GM12864 (cell line): ENCODE data around the gene PAK6.

ENCODE experiments used
- DNase-seq: peaks from one replicate; pipeline ENCODE4 v3.0.0-alpha.2; 2011; ENCODE audit warnings: low read depth
- H3K4me3 ChIP-seq: 2 replicates; pipeline ENCODE4 v1.5.1; 2011; ENCODE audit warnings: mild to moderate bottlenecking, low read depth, low read length, control low read depth
- CTCF ChIP-seq: IDR thresholded peaks from 2 replicates; pipeline ENCODE4 v1.5.1; 2011; ENCODE audit warnings: low read depth, mild to moderate bottlenecking, moderate library complexity, low read length, control low read depth, inconsistent platforms; ENCODE audit errors: missing control alignments

Gene PAK6

GRCh38 chr15:40240619-40241221 lies 1.9 kb downstream of the PAK6 start:
- no peak for DNase-seq
- H3K4me3 ChIP-seq: no peak overlapping the region

GRCh38 chr15:40241269-40242212 lies 2.7 kb downstream of the PAK6 start:
- H3K4me3 ChIP-seq: no peak overlapping the region
- TF ChIP-seq CTCF: no peak
- DNase-seq: no peak

More at GRCh38 chr15:40240619-40241221, 1.9 kb downstream of the PAK6 start:
- no peak for TF ChIP-seq CTCF

- no peak for DNase-seq
- TF ChIP-seq CTCF: no peak
- no peak overlapping the region for H3K4me3 ChIP-seq
Observed at GRCh38 chr15:40242213-40242599, 3.3 kb downstream of the PAK6 start.

GRCh38 chr15:40242601-40243000 lies 3.7 kb downstream of the PAK6 start:
- H3K4me3 ChIP-seq: no peak overlapping the region
- DNase-seq: no peak
- TF ChIP-seq CTCF: no peak

- DNase-seq: no peak
- no peak for TF ChIP-seq CTCF
- no peak overlapping the region for H3K4me3 ChIP-seq
Observed at GRCh38 chr15:40243126-40243810, 4.4 kb downstream of the PAK6 start.

GRCh38 chr15:40244961-40245523 lies 6.2 kb downstream of the PAK6 start:
- no peak for DNase-seq
- no peak for TF ChIP-seq CTCF
- no peak overlapping the region for H3K4me3 ChIP-seq
